ENCODE data around the gene SRCAP. TPM values are rescaled to one million over a fixed set of nuclear protein-coding genes. Genes with fewer than 3 reads are reported as not detected.
"Not testable (repeated sequence)": the region's sequence is repeated elsewhere in the genome, so short reads cannot be mapped to it uniquely, and the experiment has no call there.

The SRCAP gene
- total RNA-seq, 2 experiments from 2014 or later: 81.7 to 86.1 TPM

GRCh38 chr16:30692396-30693064 lies 6.4 kb upstream of the SRCAP start:
- Mint-ChIP-seq H3K36me3 (ENCODE audit: low read depth) (no peaks in the 10 kb centered on the region), H3K4me3 (no peak overlapping the region), H3K27ac (no peak overlapping the region), H3K27me3 (no peaks in the 10 kb centered on the region), H3K4me1 (peaks cover 32% of the 10 kb centered on the region), H3K9me3 (no peaks in the 10 kb centered on the region)
- POLR2A ChIA-PET: no interaction called here
- no peak for DNase-seq
- CTCF ChIA-PET: interaction anchor here (0.6 to 5.7 kb wide), 8 partner anchors 16 to 329 kb away, joined by 3 to 32 read pairs (median 8); partner anchors contain the start of genes FBRS and PRR14

- no peak for DNase-seq
- Mint-ChIP-seq H3K36me3 (ENCODE audit: low read depth) (peaks cover 10% of the 10 kb centered on the region), H3K27ac (peak overlapping the region; percentile 17), H3K9me3 (no peaks in the 10 kb centered on the region), H3K27me3 (no peaks in the 10 kb centered on the region), H3K4me1 (peaks cover 43% of the 10 kb centered on the region), H3K4me3 (no peak overlapping the region)
- ChIA-PET POLR2A (no interaction called here), CTCF (interaction anchor here (0.6 to 5.7 kb wide), 16 partner anchors 11 to 300 kb away, joined by 3 to 32 read pairs (median 7); partner anchors contain the start of genes FBRS, PRR14 and ZNF48)
Observed at GRCh38 chr16:30694926-30695693, 3.9 kb upstream of the SRCAP start.

- H3K36me3 Mint-ChIP-seq (ENCODE audit: low read depth): peaks cover 20% of the 10 kb centered on the region
- peaks cover 50% of the 10 kb centered on the region for H3K4me1 Mint-ChIP-seq
- H3K27ac Mint-ChIP-seq, H3K4me3 Mint-ChIP-seq, H3K27me3 Mint-ChIP-seq, DNase-seq, H3K9me3 Mint-ChIP-seq: not testable (repeated sequence)
- POLR2A ChIA-PET: interaction anchor here (0.5 to 0.6 kb wide), 2 partner anchors 62 to 204 kb away, joined by 3 to 4 read pairs; no protein-coding TSS in a partner anchor
- CTCF ChIA-PET: interaction anchor here (0.6 to 1.9 kb wide), 6 partner anchors 8 to 743 kb away, joined by 3 to 10 read pairs (median 4); partner anchors contain the start of gene FBRS
Observed at GRCh38 chr16:30696646-30697045, 2.3 kb upstream of the SRCAP start.

- Mint-ChIP-seq H3K4me3 (peak overlapping the region; percentile 93), H3K4me1 (peaks cover 48% of the 10 kb centered on the region), H3K27me3 (no peaks in the 10 kb centered on the region), H3K27ac (peak overlapping the region; percentile 99), H3K36me3 (ENCODE audit: low read depth) (peaks cover 21% of the 10 kb centered on the region), H3K9me3 (no peaks in the 10 kb centered on the region)
- no peak for DNase-seq
- CTCF ChIA-PET: interaction anchor here (0.9 to 1.9 kb wide), 6 partner anchors 9 to 57 kb away, joined by 3 to 10 read pairs (median 4); partner anchors contain the start of gene FBRS
- POLR2A ChIA-PET: interaction anchor here (0.5 to 0.6 kb wide), 2 partner anchors 63 to 205 kb away, joined by 3 to 4 read pairs; no protein-coding TSS in a partner anchor
Observed at GRCh38 chr16:30697264-30698138, 1.5 kb upstream of the SRCAP start.

GRCh38 chr16:30698139-30698815 lies 694 bp upstream of the SRCAP start:
- Mint-ChIP-seq H3K27ac (peak overlapping the region; percentile 99), H3K9me3 (no peaks in the 10 kb centered on the region), H3K4me3 (peak overlapping the region; percentile 93), H3K4me1 (peaks cover 48% of the 10 kb centered on the region), H3K27me3 (no peaks in the 10 kb centered on the region), H3K36me3 (ENCODE audit: low read depth) (peaks cover 25% of the 10 kb centered on the region)
- ChIA-PET CTCF (interaction anchor here (0.9 to 1.9 kb wide), 3 partner anchors 10 to 39 kb away, joined by 3 to 10 read pairs (median 8); partner anchors contain the start of gene FBRS), POLR2A (no interaction called here)
- DNase-seq: peak; percentile 100

DNA sequence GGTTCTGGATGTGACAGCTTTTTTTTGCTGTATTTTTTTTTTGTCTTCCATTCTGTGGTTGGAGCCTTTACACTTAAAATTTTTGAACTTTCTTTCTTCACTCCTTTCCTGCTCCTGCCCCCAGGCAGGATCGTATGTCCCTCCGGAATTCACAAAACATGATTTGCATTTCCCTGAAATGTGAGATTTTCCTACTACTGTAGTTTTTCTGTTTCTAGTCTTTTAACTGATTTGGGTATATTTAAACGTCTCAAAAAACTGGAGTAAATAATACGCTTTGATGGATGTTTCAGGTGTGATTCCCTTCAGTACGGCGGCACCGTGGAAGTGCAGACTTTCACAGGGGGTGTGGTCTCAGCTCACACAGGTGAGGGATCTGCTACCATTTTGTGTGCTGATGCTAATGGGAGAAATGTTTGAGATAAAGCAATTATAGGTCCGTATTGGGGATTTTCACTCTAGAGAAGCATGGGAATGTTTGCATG lies 686 bp downstream of the SRCAP start:
- ChIA-PET CTCF (no interaction called here), POLR2A (interaction anchor here (0.6 kb wide), 1 partner anchor 106 kb away, joined by 3 read pairs; no protein-coding TSS in a partner anchor)
- no peaks in the 10 kb centered on the region for H3K9me3 Mint-ChIP-seq
- peak overlapping the region; percentile 92 for H3K27ac Mint-ChIP-seq
- H3K4me1 Mint-ChIP-seq: peaks cover 38% of the 10 kb centered on the region
- peak overlapping the region; percentile 93 for H3K4me3 Mint-ChIP-seq
- no peaks in the 10 kb centered on the region for H3K27me3 Mint-ChIP-seq
- H3K36me3 Mint-ChIP-seq (ENCODE audit: low read depth): peaks cover 34% of the 10 kb centered on the region
- DNase-seq: no peak

- CTCF ChIA-PET: interaction anchor here (1.1 kb wide), 1 partner anchor 291 kb away, joined by 3 read pairs; no protein-coding TSS in a partner anchor
- Mint-ChIP-seq H3K27me3 (no peaks in the 10 kb centered on the region), H3K27ac (no peak overlapping the region), H3K4me3 (peak overlapping the region; percentile 93), H3K9me3 (no peaks in the 10 kb centered on the region), H3K4me1 (peaks cover 29% of the 10 kb centered on the region), H3K36me3 (ENCODE audit: low read depth) (peaks cover 37% of the 10 kb centered on the region)
- no peak for DNase-seq
- POLR2A ChIA-PET: no interaction called here
Observed at GRCh38 chr16:30700491-30700890, 1.5 kb downstream of the SRCAP start.

GRCh38 chr16:30700971-30701370 lies 2.0 kb downstream of the SRCAP start:
- ChIA-PET POLR2A (no interaction called here), CTCF (interaction anchor here (1.1 kb wide), 1 partner anchor 292 kb away, joined by 3 read pairs; no protein-coding TSS in a partner anchor)
- Mint-ChIP-seq H3K27me3 (no peaks in the 10 kb centered on the region), H3K36me3 (ENCODE audit: low read depth) (peaks cover 42% of the 10 kb centered on the region), H3K4me1 (peaks cover 28% of the 10 kb centered on the region), H3K9me3 (no peaks in the 10 kb centered on the region), H3K4me3 (peak overlapping the region; percentile 36), H3K27ac (peak overlapping the region; percentile 41)
- DNase-seq: no peak

GRCh38 chr16:30703071-30703470 lies 4.1 kb downstream of the SRCAP start:
- H3K4me1 Mint-ChIP-seq: peaks cover 18% of the 10 kb centered on the region
- peaks cover 59% of the 10 kb centered on the region for H3K36me3 Mint-ChIP-seq (ENCODE audit: low read depth)
- DNase-seq, POLR2A ChIA-PET, H3K4me3 Mint-ChIP-seq, H3K27ac Mint-ChIP-seq, H3K27me3 Mint-ChIP-seq, H3K9me3 Mint-ChIP-seq: not testable (repeated sequence)
- CTCF ChIA-PET: interaction anchor here (0.6 kb wide), 1 partner anchor 247 kb away, joined by 3 read pairs; no protein-coding TSS in a partner anchor

DNA sequence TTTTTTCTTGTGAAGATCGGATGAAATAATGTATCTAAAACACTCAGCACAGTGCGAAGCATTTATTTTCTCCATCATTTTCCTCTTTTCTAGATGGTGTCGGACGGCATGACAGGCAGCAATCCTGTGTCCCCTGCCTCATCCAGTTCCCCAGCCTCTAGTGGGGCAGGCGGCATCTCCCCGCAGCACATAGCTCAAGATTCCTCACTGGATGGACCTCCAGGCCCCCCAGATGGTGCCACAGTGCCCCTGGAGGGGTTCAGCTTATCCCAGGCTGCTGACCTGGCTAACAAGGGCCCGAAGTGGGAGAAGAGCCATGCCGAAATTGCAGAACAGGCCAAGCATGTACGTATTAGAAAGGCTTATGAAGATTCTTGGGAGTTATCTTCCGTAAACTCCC lies 5.0 kb downstream of the SRCAP start:
- Mint-ChIP-seq H3K9me3 (no peaks in the 10 kb centered on the region), H3K4me1 (peaks cover 18% of the 10 kb centered on the region), H3K4me3 (no peak overlapping the region), H3K27me3 (no peaks in the 10 kb centered on the region), H3K27ac (no peak overlapping the region), H3K36me3 (ENCODE audit: low read depth) (peaks cover 59% of the 10 kb centered on the region)
- DNase-seq: no peak
- CTCF ChIA-PET: interaction anchor here (0.6 kb wide), 1 partner anchor 32 kb away, joined by 3 read pairs; no protein-coding TSS in a partner anchor
- POLR2A ChIA-PET: no interaction called here

- CTCF ChIA-PET: interaction anchor here (0.5 to 1.2 kb wide), 3 partner anchors 12 to 42 kb away, joined by 3 to 5 read pairs (median 3); partner anchors contain the start of gene PHKG2
Observed at GRCh38 chr16:30706046-30706445, 7.1 kb downstream of the SRCAP start.

More at GRCh38 chr16:30706046-30706445, 7.1 kb downstream of the SRCAP start:
- Mint-ChIP-seq H3K9me3 (no peaks in the 10 kb centered on the region), H3K27me3 (no peaks in the 10 kb centered on the region), H3K27ac (no peak overlapping the region), H3K4me1 (peaks cover 6% of the 10 kb centered on the region), H3K36me3 (ENCODE audit: low read depth) (peaks cover 64% of the 10 kb centered on the region), H3K4me3 (no peak overlapping the region)
- no peak for DNase-seq
- POLR2A ChIA-PET: no interaction called here

Measured in activated CD4-positive, alpha-beta T cell treated with anti-CD3 and anti-CD28 coated beads, Interleukin-2, amount 10 ng/mL, durations not matched to agents 7 days and 5 days (primary cell).